GM21360 (cell line): ENCODE measurements around the gene LRRC3B.
"Not testable (repeated sequence)": the region's sequence is repeated elsewhere in the genome, so short reads cannot be mapped to it uniquely, and the experiment has no call there.

Experiments used
- ATAC-seq: cut with Tn5 transposase; IDR thresholded peaks from one replicate; pipeline ENCODE4 v1.9.1; 2021; ENCODE audit warnings: mild to moderate bottlenecking, moderate library complexity; ENCODE audit not compliant: unreplicated experiment

Gene LRRC3B, protein sequence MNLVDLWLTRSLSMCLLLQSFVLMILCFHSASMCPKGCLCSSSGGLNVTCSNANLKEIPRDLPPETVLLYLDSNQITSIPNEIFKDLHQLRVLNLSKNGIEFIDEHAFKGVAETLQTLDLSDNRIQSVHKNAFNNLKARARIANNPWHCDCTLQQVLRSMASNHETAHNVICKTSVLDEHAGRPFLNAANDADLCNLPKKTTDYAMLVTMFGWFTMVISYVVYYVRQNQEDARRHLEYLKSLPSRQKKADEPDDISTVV

GRCh38 chr3:26622621-26623418 lies at the start of gene LRRC3B:
Gene LRRC3B (plus strand): TSS chr3:26622772. CDS start chr3:26709673, 86,901 bp downstream.
- ATAC-seq, result no peak

DNA sequence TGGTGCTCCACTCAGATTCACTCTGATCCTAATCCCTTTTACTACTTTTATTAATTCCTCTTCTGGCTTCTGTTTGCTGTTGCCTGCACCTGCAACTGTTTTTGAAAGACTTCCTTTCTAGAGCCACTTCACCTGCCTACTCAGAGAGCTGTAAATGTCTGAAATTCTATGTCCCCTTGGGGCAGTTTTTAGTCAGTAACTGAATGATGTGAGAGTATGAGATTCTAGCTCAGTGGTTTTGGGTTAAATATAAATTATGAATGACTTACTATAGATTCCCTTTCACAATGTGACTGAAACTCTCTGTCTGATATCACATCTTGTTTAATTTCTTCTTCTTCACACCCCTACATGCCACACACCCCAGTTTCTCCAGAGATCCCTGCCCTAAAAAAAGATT lies 47.8 kb upstream of the LRRC3B start:
- ATAC-seq, result no peak

- ATAC-seq, result no peak
These were observed 43.5 kb upstream of the LRRC3B start for GRCh38 chr3:26579116-26579515.

GRCh38 chr3:26587571-26587970 lies 35.0 kb upstream of the LRRC3B start:
- no peak for ATAC-seq

DNA sequence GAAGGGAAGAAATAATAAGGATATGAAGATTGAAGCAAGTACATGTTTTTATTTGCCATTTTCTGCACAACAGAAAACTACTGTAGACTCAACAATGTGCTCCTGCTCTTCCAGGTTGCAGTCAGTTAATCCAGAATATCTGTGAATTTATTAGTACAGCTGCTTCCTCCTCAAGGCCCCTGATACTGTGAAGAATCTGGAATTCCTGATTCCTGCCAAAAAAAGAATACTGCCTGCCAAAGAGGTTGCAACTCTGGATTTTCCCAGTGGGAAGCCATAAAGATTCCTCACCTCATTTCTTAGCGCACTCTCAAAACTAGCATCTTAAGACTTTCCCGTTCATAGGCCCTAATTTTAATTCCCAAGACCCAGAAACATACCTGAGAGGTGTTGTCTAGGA lies 33.6 kb upstream of the LRRC3B start:
- no peak for ATAC-seq

- no peak for ATAC-seq
These were observed 32.9 kb upstream of the LRRC3B start for GRCh38 chr3:26589678-26590077.

DNA sequence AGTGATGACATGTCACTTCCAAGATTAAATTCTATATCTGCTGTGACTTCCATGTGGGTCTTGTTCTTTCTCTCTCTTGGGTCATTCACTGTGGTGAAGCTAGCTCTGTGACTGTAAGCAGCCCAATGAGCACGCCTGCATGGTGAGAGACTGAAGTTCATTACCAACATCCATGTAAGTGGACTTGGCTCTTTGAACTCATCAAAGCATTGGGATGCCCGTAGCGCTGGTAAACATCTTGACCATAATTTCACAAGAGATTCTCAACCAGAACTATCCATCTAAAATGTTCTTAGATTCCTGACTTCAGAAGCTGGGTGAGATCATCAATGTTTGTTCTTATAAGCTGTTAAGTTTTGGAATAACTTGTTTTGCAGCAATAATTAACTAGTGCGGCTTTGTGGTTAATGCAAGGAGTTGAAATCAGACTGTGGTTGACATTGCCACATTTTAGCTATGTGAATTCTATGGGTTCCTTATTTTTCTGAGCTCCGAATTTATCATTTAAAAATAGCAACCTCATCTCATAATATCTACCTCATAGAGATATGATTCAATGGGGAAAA lies 31.6 kb upstream of the LRRC3B start:
- no peak for ATAC-seq

DNA sequence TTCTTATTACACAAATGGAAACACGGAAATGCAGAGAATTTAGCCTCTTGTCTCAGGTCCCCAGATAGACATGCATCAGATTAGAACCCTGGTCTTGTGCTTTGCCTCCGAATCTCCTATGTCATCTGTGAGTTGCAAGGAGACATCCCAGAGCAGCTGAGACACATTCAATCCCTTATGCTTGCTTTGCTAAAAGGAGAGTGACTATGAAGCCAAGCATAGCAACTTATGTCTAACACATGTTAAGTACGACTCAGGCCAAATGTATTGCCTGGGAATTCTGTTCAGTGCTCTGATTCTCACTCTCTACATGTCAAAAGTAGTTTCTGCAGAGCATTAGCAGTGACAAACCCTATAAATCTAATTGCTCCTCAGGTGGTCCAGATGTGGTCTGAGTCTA lies 30.6 kb upstream of the LRRC3B start:
- no peak for ATAC-seq

- no peak for ATAC-seq
These were observed 30.1 kb upstream of the LRRC3B start for GRCh38 chr3:26592451-26592850.

- ATAC-seq, result no peak
These were observed 26.2 kb upstream of the LRRC3B start for GRCh38 chr3:26596335-26596734.

DNA sequence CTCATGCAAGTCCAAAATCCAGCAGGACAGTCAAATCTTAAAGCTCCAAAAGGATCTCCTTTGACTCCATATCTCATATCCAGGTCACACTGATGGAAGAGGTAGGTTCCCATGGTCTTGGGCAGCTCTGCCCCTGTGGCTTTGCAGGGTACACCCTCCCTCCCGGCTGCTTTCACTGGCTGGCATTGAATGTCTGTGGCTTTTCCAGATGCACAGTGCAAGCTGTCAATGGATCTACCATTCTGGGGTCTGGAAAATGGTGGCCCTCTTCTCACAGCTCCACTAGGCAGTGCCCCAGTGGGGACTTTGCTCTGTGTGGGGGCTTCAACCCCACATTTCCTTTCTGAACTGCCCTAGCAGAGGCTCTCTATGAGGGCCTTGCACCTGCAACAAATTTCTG lies 19.3 kb upstream of the LRRC3B start:
- ATAC-seq, result not testable (repeated sequence)

DNA sequence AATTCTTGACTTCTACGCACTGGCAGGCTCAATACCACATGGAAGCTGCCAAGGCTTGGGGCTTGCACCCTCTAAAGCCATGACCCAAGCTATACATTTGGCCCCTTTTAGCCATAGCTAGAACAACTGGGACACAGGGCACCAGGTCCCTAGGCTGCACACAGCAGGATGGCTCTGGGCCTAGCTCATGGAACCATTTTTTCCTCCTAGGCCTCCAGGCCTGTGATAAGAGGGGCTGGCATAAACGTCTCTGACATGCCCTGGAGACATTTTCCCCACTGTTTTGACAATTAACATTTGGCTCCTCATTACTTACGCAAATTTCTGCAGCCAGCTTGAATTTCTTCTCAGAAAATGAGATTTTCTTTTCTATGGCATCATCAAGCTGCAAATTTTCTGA lies 18.8 kb upstream of the LRRC3B start:
- not testable (repeated sequence) for ATAC-seq

GRCh38 chr3:26614006-26614685 lies 8.4 kb upstream of the LRRC3B start:
- no peak for ATAC-seq

- ATAC-seq, result no peak
These were observed 1.4 kb upstream of the LRRC3B start for GRCh38 chr3:26621176-26621575.

DNA sequence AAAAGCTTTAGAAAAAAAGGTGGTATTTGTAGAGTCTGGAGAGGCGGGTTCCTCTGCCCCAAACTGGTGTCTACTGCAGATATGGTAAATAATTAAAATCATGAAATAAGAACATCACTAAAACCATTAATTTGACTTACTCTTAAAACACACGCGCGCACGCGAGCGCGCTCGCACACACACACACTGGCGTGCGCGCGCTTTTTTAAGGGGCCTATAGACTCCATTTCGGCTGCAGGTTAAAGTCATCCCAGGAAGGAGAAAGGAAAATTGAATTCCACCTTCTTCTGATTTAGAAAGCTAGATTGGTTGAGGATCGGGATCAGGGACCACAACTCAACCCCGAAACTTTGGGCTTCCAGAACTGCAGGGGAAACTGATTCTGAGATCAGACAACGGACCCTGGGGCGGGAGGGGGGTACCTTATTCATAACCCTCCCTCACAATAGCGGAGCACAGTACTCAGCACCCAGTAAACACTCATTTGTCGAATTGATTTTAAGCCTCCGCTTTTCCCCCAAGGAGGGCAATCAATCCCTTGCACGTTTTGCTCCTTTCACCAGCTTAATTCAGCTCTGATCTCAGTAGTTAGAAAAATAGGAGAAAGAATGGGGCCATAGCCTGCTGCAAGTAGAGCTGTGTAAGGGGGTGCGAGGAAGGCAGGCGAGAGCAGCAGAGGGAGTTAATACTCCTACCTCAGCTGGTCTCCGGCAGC lies 509 bp upstream of the LRRC3B start:
- no peak for ATAC-seq

- ATAC-seq, result no peak
These were observed 1.0 kb downstream of the LRRC3B start for GRCh38 chr3:26623419-26624208.

- no peak for ATAC-seq
These were observed 1.7 kb downstream of the LRRC3B start for GRCh38 chr3:26624209-26624765.

- no peak for ATAC-seq
These were observed 2.6 kb downstream of the LRRC3B start for GRCh38 chr3:26625187-26625586.

- no peak for ATAC-seq
These were observed 4.5 kb downstream of the LRRC3B start for GRCh38 chr3:26627080-26627479.

DNA sequence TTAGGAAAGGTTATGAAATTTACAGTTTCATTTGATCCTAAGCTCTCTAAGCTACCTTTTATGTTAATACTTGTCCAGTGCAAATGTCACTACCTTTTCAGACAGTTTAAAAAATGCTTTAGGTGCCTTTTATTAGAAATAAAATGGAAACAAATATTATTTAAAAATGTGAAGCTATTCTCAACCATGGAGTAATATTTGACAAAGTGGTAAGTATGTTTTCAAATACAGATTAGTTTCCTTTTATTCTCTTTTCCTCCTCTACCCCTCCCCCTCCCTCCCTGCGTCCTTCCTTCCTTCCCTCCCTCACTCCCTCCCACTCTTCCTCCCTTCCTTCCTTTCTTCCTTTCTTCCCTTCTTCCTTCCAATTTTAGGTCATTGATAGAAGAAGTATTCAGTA lies 6.3 kb downstream of the LRRC3B start:
- no peak for ATAC-seq
